Activated T-cell treated with anti-CD3 and anti-CD28 coated beads for 1 hour (primary cell): ENCODE results near the gene MANSC4.

Source experiments
- DNase-seq: peaks from one replicate; pipeline ENCODE4 v3.0.0-alpha.2; 2020; ENCODE audit warnings: low read depth

Gene MANSC4

DNA sequence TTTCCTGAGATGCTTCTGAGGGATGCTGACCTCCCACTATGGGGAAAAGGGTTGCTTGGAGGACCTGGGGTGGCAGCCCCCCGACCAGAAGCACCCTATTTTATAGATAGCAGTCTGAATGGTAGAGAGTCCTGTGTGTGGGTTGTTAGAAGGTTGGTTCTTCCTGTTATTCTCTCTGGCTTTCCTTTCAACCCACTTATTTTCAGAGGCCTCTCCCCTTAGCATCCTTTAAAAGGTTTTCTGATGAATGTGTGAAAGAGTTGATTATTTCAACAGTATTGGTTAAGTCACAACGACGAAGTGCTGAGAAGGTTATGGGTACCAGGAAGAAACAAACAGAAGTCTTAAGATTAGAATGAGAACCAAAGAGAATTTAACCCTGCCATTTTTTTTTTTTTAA lies 20.8 kb upstream of the MANSC4 start:
- DNase-seq = no peak

DNA sequence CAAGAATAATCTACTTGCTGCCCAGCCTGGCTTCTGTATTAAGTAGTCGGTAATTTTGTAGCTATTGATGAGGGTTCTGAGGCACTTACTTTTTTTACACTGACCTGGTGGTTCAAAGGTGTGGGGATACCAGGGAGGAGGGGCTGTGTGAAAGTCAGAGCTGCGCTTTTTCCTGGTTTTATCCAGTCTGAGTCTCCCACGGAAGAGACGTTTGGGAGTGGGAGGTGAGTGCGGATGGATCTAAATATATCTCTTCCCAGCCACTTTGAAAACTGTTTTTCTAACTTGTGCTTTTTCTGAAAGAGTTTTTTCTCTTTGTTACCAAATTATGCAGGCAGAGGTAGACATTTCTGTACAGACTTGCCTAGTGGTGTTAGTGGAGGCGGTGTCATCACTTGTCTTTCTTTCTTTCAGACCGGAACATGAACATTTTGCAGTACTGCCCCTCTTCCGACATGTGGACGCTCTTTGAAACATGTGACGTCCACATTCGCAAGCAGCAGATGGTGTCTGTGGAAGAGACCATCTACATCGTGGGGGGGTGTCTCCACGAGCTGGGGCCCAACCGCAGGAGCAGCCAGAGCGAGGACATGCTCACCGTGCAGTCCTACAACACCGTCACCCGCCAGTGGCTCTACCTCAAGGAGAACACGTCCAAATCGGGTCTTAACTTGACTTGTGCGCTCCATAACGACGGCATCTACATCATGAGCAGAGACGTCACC lies 17.4 kb upstream of the MANSC4 start:
- DNase-seq = no peak

- DNase-seq = no peak
These were observed 16.1 kb upstream of the MANSC4 start for GRCh38 chr12:27796128-27796527.

GRCh38 chr12:27794818-27795584 lies 15.0 kb upstream of the MANSC4 start:
- no peak for DNase-seq

DNA sequence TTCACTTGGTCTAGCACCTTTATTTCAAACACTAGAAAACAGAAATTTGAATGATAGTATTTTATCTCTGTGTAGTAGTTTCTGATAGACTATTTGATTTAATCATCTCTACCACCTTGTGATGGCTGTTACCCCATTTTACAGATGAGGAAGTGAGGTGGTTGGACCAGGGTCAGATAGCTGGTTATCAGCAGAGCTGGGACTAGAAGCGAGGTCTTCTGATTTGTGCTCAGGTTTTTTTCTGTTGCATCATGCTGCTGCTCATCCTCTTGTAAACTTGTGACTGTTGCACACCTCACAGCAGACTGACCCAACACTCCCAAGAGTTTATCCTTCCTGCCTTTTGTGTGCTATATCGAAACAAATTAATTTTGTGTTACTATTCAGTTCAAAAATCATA lies 10.1 kb upstream of the MANSC4 start:
- DNase-seq = no peak

DNA sequence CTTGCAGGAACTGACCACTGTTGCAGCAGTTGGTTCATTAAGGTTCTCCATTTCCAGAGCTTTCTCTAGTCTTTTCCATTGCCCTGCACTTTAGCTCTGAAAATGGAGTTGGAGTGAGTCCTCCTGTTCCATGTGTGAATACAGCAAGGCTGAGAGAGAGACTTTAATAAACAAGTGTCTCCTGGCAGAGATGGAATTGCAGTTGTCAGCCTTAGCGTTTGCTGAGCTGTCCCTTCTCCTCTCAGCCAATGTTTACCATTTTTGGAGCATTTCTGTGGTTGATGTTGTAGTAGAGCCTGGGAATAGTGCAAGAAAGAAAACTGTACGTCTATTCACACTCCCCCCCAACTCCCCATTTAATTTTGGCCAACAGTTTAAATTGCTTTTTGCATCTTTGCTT lies 7.5 kb upstream of the MANSC4 start:
- no peak for DNase-seq

- DNase-seq = no peak
These were observed 6.0 kb upstream of the MANSC4 start for GRCh38 chr12:27785882-27786570.

- DNase-seq = no peak
These were observed 2.4 kb upstream of the MANSC4 start for GRCh38 chr12:27782481-27782880.

DNA sequence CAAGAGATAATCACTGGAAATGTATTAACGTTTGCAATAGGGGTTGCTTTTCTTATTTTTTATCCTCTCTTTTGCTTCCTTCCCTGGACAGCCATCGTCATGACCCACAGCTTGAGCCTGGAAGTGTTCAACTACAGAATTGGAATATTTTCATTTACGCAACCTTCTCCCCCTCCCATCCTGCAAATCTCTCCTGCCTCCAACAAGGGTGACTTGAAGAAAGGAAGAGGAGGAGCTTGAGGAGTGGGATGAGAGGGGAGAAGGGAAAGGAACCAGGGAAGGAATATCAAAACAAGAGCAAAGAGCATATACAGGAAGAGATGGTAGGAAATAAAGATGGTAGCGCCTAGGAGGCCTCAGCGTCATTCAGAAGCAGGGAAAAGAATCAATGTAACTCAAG lies 1.6 kb upstream of the MANSC4 start:
- no peak for DNase-seq

DNA sequence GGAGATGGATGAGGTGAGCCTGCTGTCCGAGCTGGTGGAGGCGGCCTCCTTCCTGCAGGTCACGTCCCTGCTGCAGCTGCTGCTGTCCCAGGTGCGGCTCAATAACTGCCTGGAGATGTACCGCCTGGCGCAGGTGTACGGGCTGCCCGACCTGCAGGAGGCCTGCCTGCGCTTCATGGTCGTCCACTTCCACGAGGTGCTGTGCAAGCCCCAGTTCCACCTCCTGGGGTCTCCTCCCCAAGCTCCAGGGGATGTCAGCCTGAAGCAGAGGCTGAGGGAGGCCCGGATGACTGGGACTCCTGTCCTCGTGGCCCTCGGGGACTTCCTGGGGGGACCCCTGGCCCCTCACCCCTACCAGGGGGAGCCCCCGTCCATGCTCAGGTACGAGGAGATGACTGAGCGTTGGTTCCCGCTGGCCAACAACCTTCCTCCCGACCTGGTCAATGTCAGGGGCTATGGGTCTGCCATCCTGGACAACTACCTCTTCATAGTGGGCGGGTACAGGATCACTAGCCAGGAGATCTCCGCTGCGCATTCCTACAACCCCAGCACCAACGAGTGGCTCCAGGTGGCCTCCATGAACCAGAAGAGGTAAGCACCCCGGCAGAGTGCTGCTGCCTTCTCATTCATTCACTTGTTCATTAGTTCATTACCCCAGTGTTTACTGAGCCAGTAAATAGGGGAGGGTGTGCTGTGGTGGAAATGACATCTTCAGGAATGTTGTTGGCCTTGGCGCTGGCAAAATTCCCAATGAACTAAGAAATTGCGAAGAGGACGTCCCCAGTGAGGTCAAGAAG lies 774 bp upstream of the MANSC4 start:
- DNase-seq = peak; percentile 0

- peak; percentile 9 for DNase-seq
These were observed 568 bp downstream of the MANSC4 start for GRCh38 chr12:27779416-27779919.

DNA sequence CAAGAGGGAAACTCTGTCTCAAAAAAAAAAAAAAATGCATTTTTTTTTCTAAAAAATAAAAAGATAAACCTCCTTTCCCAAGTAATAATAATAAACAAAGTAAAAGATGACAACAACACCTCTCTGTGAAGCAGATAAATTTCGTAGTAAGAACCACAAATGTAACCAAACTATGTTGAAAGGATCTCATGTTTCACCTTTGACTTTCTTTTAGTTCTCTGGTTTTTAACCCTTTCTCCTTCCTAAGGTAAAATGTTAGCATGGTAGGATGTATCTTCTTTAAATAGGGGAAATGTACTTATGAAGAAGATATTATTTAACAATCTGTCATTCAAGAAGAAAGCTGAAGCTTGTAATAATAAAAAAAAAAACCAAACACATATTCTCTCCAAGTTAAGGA lies 1.8 kb downstream of the MANSC4 start:
- DNase-seq = no peak

DNA sequence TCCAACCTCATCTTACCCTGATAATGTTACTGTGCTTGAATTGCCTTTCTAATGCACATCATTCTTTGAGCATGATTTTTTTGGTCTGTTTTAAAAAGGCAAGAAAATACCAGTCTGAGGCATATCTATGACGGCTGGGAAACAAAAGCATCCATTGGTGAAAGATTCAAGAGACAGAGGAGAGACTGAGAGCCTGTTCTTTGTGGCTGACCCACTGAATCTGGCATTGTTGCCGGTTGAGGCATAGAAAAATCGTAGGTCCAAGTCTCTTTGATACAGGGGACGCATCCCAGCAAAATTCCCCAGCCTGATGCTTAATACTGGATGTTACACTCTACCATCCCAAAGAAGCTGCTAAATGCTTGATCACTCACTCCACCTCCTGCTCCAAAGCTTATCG lies 2.9 kb downstream of the MANSC4 start:
- DNase-seq = no peak

GRCh38 chr12:27772328-27773049 lies 7.5 kb downstream of the MANSC4 start:
- no peak for DNase-seq

GRCh38 chr12:27771481-27772327 lies 8.3 kb downstream of the MANSC4 start:
- no peak for DNase-seq

GRCh38 chr12:27769142-27769673 lies 10.8 kb downstream of the MANSC4 start:
- no peak for DNase-seq

GRCh38 chr12:27766587-27766986 lies 13.4 kb downstream of the MANSC4 start:
- DNase-seq = no peak

GRCh38 chr12:27762757-27763156 lies 17.3 kb downstream of the MANSC4 start:
- no peak for DNase-seq

DNA sequence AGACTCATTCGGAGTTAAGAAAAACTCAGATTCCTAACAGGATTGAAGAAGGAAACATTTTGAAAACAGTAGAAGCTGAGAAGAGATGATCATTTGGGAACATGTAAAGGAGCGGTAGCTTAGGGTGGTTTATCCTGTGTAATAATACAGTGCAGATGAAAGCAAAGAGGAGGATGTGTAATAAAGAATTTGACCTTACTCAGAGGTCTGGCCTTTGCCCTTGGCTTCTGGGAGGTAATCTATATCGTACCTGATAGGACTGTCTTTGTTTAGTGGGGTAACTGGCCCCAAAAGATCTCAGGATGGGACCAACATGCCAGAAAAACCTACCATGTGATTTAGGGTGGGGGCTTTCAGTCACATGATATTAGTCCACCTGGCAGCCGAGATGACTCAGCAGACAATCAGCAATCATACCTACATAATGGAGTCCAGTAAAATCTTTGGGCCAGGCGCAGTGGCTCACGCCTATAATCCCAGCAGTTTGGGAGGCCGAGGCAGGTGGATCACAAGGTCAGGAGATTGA lies 23.3 kb downstream of the MANSC4 start:
- no peak for DNase-seq

GRCh38 chr12:27754795-27755194 lies 25.2 kb downstream of the MANSC4 start:
- DNase-seq = no peak
